A549 (cell line): ENCODE results near the gene NCOA5. TPM values are rescaled to one million over a fixed set of nuclear protein-coding genes. Genes with fewer than 3 reads are reported as not detected.

ENCODE experiments used
- ATAC-seq, 2 experiments: fragments of 200-7000 bp in 1 of 2; fragments of >200 bp in 1 of 2; cut with Nextera tagmentation in 1 of 2; cut with Tn5 transposase in 1 of 2; 3 replicates each; pipeline versions ENCODE4 v1.8.0 to v1.9.1; 2018 to 2020; ENCODE audit warnings: mild to moderate bottlenecking in 1 of 2, moderate library complexity in 1 of 2
- CTCF ChIA-PET: fragments of 300-600 bp; sonication (Branson Sonifier 250); formaldehyde crosslinking; extraction: SDS; loops from one replicate; lab custom pipeline; 2021; ENCODE audit warnings: antibody characterized with exemption, inconsistent platforms; lab: Yijun Ruan, JAX
- POLR2A ChIA-PET: fragments of 350-600 bp; formaldehyde crosslinking; extraction: SDS; loops from one replicate; lab custom pipeline; 2021; ENCODE audit warnings: antibody characterized with exemption, inconsistent platforms; lab: Yijun Ruan, JAX
- DNase-seq, 2 experiments: peaks; one replicate each; pipeline versions ENCODE4 v3.0.0 to v3.0.0-alpha.2; 2011 to 2016; ENCODE audit warnings: low read depth in 1 of 2, low spot score in 1 of 2
- FAIRE-seq: peaks from 2 replicates; lab custom pipeline; 2011; peaks lifted over from hg19 to GRCh38; lab: Jason Lieb, UNC
- H3K27ac ChIP-seq, 2 experiments: fragments of >200 bp; sonication (Bioruptor Twin); formaldehyde crosslinking; 3 replicates each; pipeline ENCODE4 v1.5.1; 2016 to 2017
- H3K4me1 ChIP-seq: fragments of >200 bp; sonication (Bioruptor Twin); formaldehyde crosslinking; 3 replicates; pipeline ENCODE4 v1.6.1; 2016
- H3K4me2 ChIP-seq: fragments of >200 bp; sonication (Bioruptor Twin); formaldehyde crosslinking; 3 replicates; pipeline ENCODE4 v1.6.1; 2016
- H3K4me3 ChIP-seq: fragments of >200 bp; sonication (Bioruptor Twin); formaldehyde crosslinking; 3 replicates; pipeline ENCODE4 v1.5.1; 2016
- H3K9me3 ChIP-seq: fragments of >200 bp; sonication (Bioruptor Twin); formaldehyde crosslinking; 3 replicates; pipeline ENCODE4 v1.6.1; 2016
- CEBPB ChIP-seq, 2 experiments: fragments of >200 bp in 1 of 2; sonication (Bioruptor Twin) in 1 of 2; formaldehyde crosslinking in 1 of 2; IDR thresholded peaks; 2 replicates each; pipeline ENCODE4 v1.6.1; 2012 to 2016
- CHD2 ChIP-seq: fragments of 150-350 bp; IDR thresholded peaks from 2 replicates; pipeline ENCODE4 v1.6.1; 2014; ENCODE audit warnings: low read length; ENCODE audit not compliant: partially characterized antibody
- FOXS1 ChIP-seq: fragments of 250-450 bp; sonication (Bioruptor Pico); IDR thresholded peaks from 2 replicates; pipeline ENCODE4 v1.5.0; 2020; ENCODE audit warnings: mild to moderate bottlenecking, moderate library complexity
- GATA3 ChIP-seq: IDR thresholded peaks from 2 replicates; pipeline ENCODE4 v1.6.1; 2012; ENCODE audit warnings: borderline replicate concordance
- HDAC2 ChIP-seq: fragments of 200-600 bp; sonication (generic); IDR thresholded peaks from 2 replicates; pipeline ENCODE4 v1.6.1; 2016
- HOXB13 ChIP-seq: fragments of 250-450 bp; sonication (Bioruptor Pico); IDR thresholded peaks from 2 replicates; pipeline ENCODE4 v1.5.0; 2020; ENCODE audit warnings: low read depth, mild to moderate bottlenecking, moderate library complexity
- NFE2L2 ChIP-seq: fragments of 150-350 bp; conservative IDR thresholded peaks from 2 replicates; pipeline ENCODE4 v1.6.1; 2014; ENCODE audit warnings: low read length
- NPAS2 ChIP-seq: fragments of 250-450 bp; sonication (Bioruptor Pico); IDR thresholded peaks from 2 replicates; pipeline ENCODE4 v1.8.0; 2022; ENCODE audit warnings: mild to moderate bottlenecking, moderate library complexity, borderline replicate concordance
- NR3C1 ChIP-seq: fragments of >200 bp; sonication (Bioruptor Twin); formaldehyde crosslinking; IDR thresholded peaks from 3 replicates; pipeline ENCODE4 v1.6.1; 2017
- PHF8 ChIP-seq: fragments of 200-600 bp; sonication (generic); IDR thresholded peaks from 2 replicates; pipeline ENCODE4 v1.6.1; 2016; ENCODE audit warnings: low read depth, mild to moderate bottlenecking, antibody characterized with exemption, moderate library complexity, borderline replicate concordance
- POLR2A ChIP-seq: IDR thresholded peaks from 2 replicates; pipeline ENCODE4 v1.6.1; 2012; ENCODE audit warnings: mild to moderate bottlenecking, low read length
- RAD21 ChIP-seq, 2 experiments: fragments of >200 bp in 1 of 2; sonication (Bioruptor Twin) in 1 of 2; formaldehyde crosslinking in 1 of 2; IDR thresholded peaks in 1 of 2; conservative IDR thresholded peaks in 1 of 2; 2 replicates in 1 of 2; 3 replicates in 1 of 2; pipeline ENCODE4 v1.6.1; 2012 to 2018; ENCODE audit warnings: inconsistent platforms in 1 of 2
- SMC3 ChIP-seq: fragments of >200 bp; sonication (Bioruptor Twin); formaldehyde crosslinking; IDR thresholded peaks from 3 replicates; pipeline ENCODE4 v1.6.1; 2018; ENCODE audit warnings: inconsistent platforms
- ZC3H11A ChIP-seq: fragments of 450-650 bp; IDR thresholded peaks from 2 replicates; pipeline ENCODE4 v1.6.1; 2014; ENCODE audit warnings: antibody characterized with exemption, mild to moderate bottlenecking
- WGBS: methylation state at CpG from one replicate; pipeline ENCODE4 v1.1.6; 2017; ENCODE audit errors: missing lambda C conversion rate; 5-methylcytosine and 5-hydroxymethylcytosine counted together
- polyA plus RNA-seq, 4 experiments: library from polyadenylated mRNA; depleted of rRNA in 3 of 4; stranded (reverse); fragments of >200 nt; fragmentation: RNase III in 1 of 4; extraction: RNeasy Plus Mini Kit Qiagen cat#74134 plus additional on column Dnase treatment in 1 of 4; gene quantifications; 2 replicates in 3 of 4; 3 replicates in 1 of 4; pipeline ENCODE4 v1.2.3, GENCODE V29; 2011 to 2017
- TF ChIP-seq, protein P1 (sequence below): IDR thresholded peaks from 2 replicates; pipeline ENCODE4 v1.6.1; 2012
- TF ChIP-seq, protein P2 (sequence below): fragments of 150-350 bp; IDR thresholded peaks from 2 replicates; pipeline ENCODE4 v1.6.1; 2014; ENCODE audit warnings: low read depth, mild to moderate bottlenecking, low read length
- TF ChIP-seq, protein P3 (sequence below): fragments of >200 bp; sonication (Bioruptor Twin); formaldehyde crosslinking; IDR thresholded peaks from 3 replicates; pipeline ENCODE4 v1.5.1; 2016
- TF ChIP-seq, protein P4 (sequence below): fragments of 200-600 bp; sonication (generic); IDR thresholded peaks from 2 replicates; pipeline ENCODE4 v1.6.1; 2016; ENCODE audit warnings: antibody characterized with exemption, mild to moderate bottlenecking, moderate library complexity
- TF ChIP-seq, protein P5 (sequence below): fragments of >200 bp; sonication (Bioruptor Twin); formaldehyde crosslinking; IDR thresholded peaks from 2 replicates; pipeline ENCODE4 v1.6.1; 2016

The NCOA5 gene
- polyA plus RNA-seq, 2 of the 4 experiments (the other 2 are of a cell fraction) = 27.2 to 28.0 TPM

DNA sequence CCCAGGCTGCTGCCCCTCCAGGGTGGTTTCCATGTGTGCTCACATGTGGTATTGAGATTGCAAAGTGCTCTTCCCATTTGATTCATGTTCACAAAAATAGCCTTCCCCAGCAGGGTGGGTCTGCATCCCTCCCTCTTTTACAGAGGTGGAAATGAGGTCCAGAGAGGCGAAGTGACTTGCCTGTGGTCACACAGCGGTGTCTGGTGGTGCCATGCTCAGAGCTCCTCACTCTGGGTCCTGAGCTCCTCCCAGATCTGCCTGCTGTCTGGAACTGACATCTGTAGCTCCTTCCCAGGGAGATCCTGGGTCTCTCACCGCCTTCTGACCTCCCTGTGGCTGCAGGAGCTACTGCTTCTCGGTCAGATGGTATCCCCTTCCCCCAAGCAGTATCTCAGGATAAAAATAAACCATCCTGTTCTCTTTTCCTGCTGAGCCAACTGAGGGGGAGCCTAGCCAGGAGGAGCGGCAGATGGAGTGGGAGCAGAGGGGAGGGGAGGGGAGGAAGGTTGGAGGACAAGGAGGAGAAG lies 40.3 kb upstream of the NCOA5 start:
- no peak for FAIRE-seq
- no peak overlapping the region for H3K4me2 ChIP-seq
- POLR2A ChIA-PET = no interaction called here
- no peak for ATAC-seq
- no peaks in the 10 kb centered on the region for H3K9me3 ChIP-seq
- no peak overlapping the region for H3K4me3 ChIP-seq
- H3K27ac ChIP-seq = no peak overlapping the region
- TF ChIP-seq, protein P1, sequence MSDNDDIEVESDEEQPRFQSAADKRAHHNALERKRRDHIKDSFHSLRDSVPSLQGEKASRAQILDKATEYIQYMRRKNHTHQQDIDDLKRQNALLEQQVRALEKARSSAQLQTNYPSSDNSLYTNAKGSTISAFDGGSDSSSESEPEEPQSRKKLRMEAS = no peak
- TF ChIP-seq, protein P2, sequence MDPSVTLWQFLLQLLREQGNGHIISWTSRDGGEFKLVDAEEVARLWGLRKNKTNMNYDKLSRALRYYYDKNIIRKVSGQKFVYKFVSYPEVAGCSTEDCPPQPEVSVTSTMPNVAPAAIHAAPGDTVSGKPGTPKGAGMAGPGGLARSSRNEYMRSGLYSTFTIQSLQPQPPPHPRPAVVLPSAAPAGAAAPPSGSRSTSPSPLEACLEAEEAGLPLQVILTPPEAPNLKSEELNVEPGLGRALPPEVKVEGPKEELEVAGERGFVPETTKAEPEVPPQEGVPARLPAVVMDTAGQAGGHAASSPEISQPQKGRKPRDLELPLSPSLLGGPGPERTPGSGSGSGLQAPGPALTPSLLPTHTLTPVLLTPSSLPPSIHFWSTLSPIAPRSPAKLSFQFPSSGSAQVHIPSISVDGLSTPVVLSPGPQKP = no peak
- TF ChIP-seq ZC3H11A (no peak), GATA3 (no peak), CEBPB (IDR thresholded peaks at IDR 0.05) (no peak), HOXB13 (CRISPR knock-in tag) (no peak), FOXS1 (no peak), NPAS2 (no peak), HDAC2 (no peak), NR3C1 (no peak), CHD2 (no peak), PHF8 (no peak), POLR2A (no peak), NFE2L2 (no peak)
- TF ChIP-seq, protein P3, sequence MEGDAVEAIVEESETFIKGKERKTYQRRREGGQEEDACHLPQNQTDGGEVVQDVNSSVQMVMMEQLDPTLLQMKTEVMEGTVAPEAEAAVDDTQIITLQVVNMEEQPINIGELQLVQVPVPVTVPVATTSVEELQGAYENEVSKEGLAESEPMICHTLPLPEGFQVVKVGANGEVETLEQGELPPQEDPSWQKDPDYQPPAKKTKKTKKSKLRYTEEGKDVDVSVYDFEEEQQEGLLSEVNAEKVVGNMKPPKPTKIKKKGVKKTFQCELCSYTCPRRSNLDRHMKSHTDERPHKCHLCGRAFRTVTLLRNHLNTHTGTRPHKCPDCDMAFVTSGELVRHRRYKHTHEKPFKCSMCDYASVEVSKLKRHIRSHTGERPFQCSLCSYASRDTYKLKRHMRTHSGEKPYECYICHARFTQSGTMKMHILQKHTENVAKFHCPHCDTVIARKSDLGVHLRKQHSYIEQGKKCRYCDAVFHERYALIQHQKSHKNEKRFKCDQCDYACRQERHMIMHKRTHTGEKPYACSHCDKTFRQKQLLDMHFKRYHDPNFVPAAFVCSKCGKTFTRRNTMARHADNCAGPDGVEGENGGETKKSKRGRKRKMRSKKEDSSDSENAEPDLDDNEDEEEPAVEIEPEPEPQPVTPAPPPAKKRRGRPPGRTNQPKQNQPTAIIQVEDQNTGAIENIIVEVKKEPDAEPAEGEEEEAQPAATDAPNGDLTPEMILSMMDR = no peak
- TF ChIP-seq, protein P4, sequence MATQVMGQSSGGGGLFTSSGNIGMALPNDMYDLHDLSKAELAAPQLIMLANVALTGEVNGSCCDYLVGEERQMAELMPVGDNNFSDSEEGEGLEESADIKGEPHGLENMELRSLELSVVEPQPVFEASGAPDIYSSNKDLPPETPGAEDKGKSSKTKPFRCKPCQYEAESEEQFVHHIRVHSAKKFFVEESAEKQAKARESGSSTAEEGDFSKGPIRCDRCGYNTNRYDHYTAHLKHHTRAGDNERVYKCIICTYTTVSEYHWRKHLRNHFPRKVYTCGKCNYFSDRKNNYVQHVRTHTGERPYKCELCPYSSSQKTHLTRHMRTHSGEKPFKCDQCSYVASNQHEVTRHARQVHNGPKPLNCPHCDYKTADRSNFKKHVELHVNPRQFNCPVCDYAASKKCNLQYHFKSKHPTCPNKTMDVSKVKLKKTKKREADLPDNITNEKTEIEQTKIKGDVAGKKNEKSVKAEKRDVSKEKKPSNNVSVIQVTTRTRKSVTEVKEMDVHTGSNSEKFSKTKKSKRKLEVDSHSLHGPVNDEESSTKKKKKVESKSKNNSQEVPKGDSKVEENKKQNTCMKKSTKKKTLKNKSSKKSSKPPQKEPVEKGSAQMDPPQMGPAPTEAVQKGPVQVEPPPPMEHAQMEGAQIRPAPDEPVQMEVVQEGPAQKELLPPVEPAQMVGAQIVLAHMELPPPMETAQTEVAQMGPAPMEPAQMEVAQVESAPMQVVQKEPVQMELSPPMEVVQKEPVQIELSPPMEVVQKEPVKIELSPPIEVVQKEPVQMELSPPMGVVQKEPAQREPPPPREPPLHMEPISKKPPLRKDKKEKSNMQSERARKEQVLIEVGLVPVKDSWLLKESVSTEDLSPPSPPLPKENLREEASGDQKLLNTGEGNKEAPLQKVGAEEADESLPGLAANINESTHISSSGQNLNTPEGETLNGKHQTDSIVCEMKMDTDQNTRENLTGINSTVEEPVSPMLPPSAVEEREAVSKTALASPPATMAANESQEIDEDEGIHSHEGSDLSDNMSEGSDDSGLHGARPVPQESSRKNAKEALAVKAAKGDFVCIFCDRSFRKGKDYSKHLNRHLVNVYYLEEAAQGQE = no peak
- TF ChIP-seq, protein P5, sequence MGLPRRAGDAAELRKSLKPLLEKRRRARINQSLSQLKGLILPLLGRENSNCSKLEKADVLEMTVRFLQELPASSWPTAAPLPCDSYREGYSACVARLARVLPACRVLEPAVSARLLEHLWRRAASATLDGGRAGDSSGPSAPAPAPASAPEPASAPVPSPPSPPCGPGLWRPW = no peak
- H3K4me1 ChIP-seq = no peaks in the 10 kb centered on the region
- WGBS = 9% methylated on average over 5 of the region's 5 CpGs
- CTCF ChIA-PET = interaction anchor here (0.9 to 3.8 kb wide), 13 partner anchors 9 to 303 kb away, joined by 3 to 28 read pairs (median 5); no protein-coding TSS in a partner anchor
- no peak for DNase-seq

DNA sequence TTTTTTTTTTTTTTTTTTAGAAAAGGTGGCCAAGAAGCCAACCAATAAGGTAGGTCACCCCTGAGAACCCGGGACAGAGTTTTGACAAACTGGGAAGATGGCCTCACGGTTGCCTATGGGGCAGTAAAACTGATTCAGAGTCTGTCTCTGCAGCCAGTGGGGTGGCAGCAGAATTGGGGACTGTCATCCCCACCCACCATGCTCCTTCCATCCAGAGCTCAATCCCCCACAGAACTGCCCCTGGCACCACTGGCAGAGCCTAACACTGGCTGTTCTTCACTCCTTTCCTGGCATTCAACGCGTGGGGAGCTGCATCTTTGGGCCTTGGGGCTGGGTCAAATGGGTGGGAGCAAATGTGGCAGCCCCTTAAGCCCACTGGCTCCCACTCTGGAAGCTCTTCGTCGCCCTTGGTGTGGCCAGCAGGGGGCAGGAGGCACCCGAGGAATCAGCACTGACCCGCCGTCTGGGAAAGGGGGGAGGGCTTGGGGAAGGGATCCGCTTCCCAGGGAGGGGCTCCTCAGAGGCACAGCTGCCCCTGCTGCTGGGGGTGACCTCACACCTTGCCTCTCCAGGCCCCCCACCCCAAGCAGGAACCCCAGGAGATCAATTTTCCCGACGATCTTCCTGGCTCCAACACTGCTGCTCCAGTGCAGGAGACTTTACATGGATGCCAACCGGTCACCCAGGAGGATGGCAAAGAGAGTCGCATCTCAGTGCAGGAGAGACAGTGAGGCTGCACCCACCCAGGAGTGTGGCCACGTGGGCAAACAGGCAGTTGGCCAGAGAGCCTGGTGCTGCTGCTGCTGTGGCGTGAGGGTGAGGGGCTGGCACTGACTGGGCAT lies 38.8 kb upstream of the NCOA5 start:
- WGBS = 19% methylated on average over 12 of the region's 16 CpGs
- CTCF ChIA-PET = interaction anchor here (0.6 to 2.9 kb wide), 26 partner anchors 13 to 552 kb away, joined by 3 to 21 read pairs (median 3); no protein-coding TSS in a partner anchor
- H3K4me1 ChIP-seq = no peaks in the 10 kb centered on the region
- H3K27ac ChIP-seq = no peak overlapping the region
- H3K9me3 ChIP-seq = no peaks in the 10 kb centered on the region
- no peak overlapping the region for H3K4me2 ChIP-seq
- POLR2A ChIA-PET = interaction anchor here (0.6 to 1.0 kb wide), 2 partner anchors 199 to 236 kb away, joined by 3 read pairs; no protein-coding TSS in a partner anchor
- H3K4me3 ChIP-seq = no peak overlapping the region
- peak; percentile 41 to 72; a peak in 4 of 6 replicates for ATAC-seq
- peak; percentile 29 to 53 for DNase-seq
- TF ChIP-seq, protein P3 = peak; percentile 49
- peak; percentile 62 to 65 for TF ChIP-seq RAD21 (conservative IDR thresholded peaks at IDR 0.05 in 1 of 2, IDR thresholded peaks at IDR 0.05 in 1 of 2)
- no peak for TF ChIP-seq GATA3
- TF ChIP-seq POLR2A = no peak
- TF ChIP-seq SMC3 = peak; percentile 40; the same call in 2 of the 3 replicates
- TF ChIP-seq FOXS1 = no peak
- FAIRE-seq = no peak
